Left lobe of liver (tissue), 2 donors: ENCODE data around the gene SCARF2. TPM values are rescaled to one million over a fixed set of nuclear protein-coding genes. Genes with fewer than 3 reads are reported as not detected.
"Not testable (repeated sequence)": the region's sequence is repeated elsewhere in the genome, so short reads cannot be mapped to it uniquely, and the experiment has no call there.

ENCODE experiments used
- ATAC-seq: fragments of 200-7000 bp; cut with Tn5 transposase; one replicate; pipeline ENCODE4 v1.9.1; 2020; ENCODE audit warnings: mild to moderate bottlenecking, moderate library complexity
- DNase-seq: peaks from one replicate; pipeline ENCODE4 v3.0.0-alpha.2; 2020; ENCODE audit warnings: low spot score
- total RNA-seq: library from RNA; stranded (reverse); gene quantifications from one replicate; pipeline ENCODE4 v1.2.1, GENCODE V29; 2021
- donor health status: DM: no; HTN: no; CAD: no; lungs with moderate emphysema.
- donor health status: DM: no; HTN: yes; CAD: no.

Gene SCARF2
- total RNA-seq, 1 donor from 2014 or later, result 2.2 TPM

DNA sequence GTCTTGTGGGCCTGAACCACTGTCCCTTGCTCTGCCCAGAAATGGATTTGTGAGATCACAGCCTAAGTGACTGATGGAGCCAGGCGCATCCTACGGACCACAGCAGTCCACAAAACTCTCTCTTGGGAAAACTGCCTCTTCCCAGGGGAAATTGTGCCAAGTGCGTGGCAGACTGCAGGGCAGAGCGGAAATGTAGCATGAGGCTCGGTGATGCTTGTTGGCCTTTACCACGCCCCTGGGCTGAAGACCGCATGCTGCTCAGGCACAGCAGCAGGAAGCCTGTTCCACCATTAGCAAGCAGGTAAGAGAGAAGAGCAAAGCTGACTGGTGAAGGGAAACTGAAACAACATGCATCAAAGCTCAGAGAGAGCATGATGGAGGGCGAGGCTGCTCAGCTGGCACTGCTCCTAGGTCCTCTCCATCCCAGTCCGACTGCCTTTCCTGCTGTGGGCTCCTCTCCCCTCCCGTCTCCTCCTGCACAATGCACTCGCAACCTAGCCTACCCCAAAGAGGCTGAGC lies 26.5 kb upstream of the SCARF2 start:
- no peak for DNase-seq
- no peak for ATAC-seq

- ATAC-seq, result peak; percentile 27
- DNase-seq, result no peak
Measured at GRCh38 chr22:20463324-20464095, 25.9 kb upstream of the SCARF2 start.

GRCh38 chr22:20459862-20460261 lies 22.2 kb upstream of the SCARF2 start:
- ATAC-seq, result no peak
- no peak for DNase-seq

DNA sequence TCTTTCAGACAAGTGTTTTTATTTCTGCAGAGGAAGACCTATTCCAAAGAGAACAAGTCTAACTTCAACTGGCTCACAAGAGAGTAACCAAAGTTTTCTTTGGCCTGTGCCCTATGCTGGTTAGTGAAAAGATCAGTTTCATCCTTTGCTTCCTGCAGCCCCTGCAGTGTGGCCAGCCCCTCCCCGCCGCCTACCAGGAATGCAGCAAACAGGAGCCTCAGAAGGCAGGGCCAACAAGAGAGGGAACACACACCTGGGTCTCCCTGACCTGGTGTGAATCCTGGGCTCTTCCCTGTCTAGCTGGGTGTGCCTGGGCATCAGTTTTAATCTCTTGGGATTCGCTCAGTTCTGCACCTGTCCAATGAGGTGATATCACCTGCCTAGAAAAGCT lies 21.5 kb upstream of the SCARF2 start:
- DNase-seq (no peak), ATAC-seq (no peak)

DNA sequence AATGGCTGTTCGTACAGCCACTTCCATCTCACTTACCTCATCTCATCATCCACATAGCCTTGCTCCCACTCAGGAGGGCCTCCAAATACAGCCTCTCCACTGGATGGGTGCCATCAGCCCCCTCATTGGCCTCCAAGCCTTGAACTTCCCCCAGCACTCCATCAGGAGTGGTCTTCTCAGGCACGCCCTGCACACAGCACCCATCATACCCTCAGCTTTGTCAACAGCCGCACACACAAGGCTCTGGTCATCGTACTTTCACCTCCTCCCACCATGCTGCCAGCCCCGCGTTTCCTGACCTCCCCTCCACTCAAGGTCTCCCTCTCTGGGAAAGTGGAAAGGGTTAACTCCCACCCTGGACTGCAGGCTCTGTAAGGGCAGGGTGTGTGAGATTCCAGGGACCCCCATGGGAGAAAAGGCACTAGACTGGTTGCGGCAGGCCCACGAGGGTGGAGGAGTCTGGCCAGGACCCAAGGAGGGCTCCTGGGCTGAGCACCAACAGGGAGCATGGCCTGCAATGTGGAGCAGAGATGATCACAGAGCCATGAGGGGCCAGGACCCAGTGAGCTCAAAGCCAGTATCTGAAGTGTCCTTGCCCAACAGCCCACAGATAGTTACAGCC lies 21.0 kb upstream of the SCARF2 start:
- DNase-seq (no peak), ATAC-seq (no peak)

DNA sequence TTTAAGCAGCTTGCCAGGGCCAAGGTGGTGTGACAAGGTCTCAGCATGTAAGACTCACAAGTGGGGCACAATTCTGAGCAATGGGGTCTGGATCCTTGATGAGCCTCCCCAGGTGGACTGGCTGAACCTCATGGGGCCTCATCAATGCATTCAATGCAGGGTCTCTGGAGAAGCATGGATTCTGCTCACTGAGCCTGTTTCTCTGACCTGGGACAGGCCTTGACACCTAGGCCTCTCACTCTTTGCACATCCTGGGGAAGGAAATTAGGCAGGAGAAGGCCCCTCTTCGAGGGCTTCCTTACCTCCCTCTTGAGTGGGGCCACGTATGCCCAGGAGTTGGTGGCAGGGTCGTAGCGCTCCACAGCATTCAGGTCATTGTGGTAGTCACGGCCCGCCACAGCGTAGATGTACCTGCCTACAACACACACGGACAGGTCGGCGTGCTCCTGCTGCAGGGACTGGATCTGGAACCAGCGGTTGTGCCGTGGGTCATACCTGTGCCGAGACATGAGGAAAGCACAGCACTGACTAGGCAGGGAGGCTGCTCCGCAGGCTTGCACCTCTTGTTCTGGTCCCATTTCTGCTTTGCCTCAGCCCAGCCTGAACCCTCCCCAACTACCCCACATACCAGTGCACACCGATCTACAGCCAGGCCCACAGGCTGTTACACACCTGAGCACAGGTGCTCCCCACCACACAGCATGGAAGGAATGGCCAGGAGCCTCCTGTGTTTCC lies 20.0 kb upstream of the SCARF2 start:
- DNase-seq (no peak), ATAC-seq (no peak)

- ATAC-seq (no peak), DNase-seq (no peak)
Measured at GRCh38 chr22:20456722-20457076, 19.1 kb upstream of the SCARF2 start.

GRCh38 chr22:20456064-20456721 lies 18.6 kb upstream of the SCARF2 start:
- ATAC-seq (peak; percentile 93), DNase-seq (peak; percentile 66)

DNA sequence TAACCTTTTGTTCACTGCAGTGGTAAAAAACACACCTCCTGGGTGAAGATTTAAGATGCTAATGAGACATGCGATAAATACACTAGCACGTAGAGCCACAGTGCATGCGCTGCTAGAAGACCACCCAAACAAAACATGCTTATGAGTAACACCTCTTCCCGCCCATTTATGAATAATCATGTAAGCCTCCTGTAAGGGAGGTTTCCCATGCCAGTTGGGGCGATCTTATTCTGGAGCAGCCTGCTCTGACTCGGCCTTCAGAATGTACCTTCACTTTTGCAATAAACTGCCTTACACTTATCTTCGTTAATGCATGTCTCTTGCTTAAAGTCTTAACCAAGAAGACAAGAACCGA lies 18.1 kb upstream of the SCARF2 start:
- ATAC-seq, result no peak
- no peak for DNase-seq

GRCh38 chr22:20453222-20453621 lies 15.6 kb upstream of the SCARF2 start:
- DNase-seq, result no peak
- ATAC-seq, result no peak

GRCh38 chr22:20451920-20452319 lies 14.3 kb upstream of the SCARF2 start:
- no peak for ATAC-seq

GRCh38 chr22:20451129-20451778 lies 13.6 kb upstream of the SCARF2 start:
- not testable (repeated sequence) for DNase-seq, ATAC-seq

More at GRCh38 chr22:20451920-20452319, 14.3 kb upstream of the SCARF2 start:
- no peak for DNase-seq

- DNase-seq (no peak), ATAC-seq (no peak)
Measured at GRCh38 chr22:20450551-20450906, 12.9 kb upstream of the SCARF2 start.

GRCh38 chr22:20449819-20450550 lies 12.4 kb upstream of the SCARF2 start:
- ATAC-seq, result no peak
- no peak for DNase-seq

DNA sequence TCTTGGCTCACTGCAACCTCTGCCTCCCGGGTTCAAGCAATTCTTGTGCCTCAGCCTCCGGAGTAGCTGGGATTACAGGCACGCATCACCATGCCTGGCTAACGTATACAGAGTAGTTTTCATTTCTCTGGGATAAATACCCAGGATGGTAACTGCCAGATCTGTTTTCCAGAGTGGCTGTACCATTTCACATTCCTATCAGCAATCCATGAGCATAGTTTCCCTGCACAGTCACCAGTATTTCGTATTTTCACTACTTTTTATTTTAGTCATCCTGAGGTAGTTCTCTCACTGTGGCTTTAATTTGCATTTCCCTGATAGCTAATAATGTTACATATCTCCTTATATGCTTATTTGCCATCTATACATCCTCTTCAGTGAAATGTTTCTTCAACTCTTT lies 11.0 kb upstream of the SCARF2 start:
- ATAC-seq, result no peak

GRCh38 chr22:20446383-20446970 lies 8.9 kb upstream of the SCARF2 start:
- DNase-seq (no peak), ATAC-seq (no peak)

More for the DNA sequence above, 11.0 kb upstream of the SCARF2 start:
- no peak for DNase-seq

DNA sequence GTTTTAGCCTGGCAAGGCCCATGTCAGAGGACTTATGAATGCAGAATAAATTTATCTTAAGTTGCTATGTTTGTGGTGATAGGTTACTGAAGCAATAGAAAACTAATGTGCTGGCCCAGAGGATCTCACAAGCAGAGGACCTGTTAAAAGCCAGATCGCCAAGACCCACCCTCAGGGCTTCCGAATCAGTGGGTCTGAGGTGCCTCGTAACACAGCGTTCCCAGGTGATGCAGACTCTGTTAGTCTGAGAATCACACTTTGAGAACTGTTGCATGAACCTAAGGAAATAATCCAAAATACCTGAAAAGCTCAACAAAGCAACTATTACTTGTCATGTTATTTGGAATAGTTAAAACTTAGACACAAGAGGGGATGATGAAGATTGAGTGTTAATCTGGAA lies 6.7 kb upstream of the SCARF2 start:
- DNase-seq (no peak), ATAC-seq (no peak)

- DNase-seq, result no peak
- no peak for ATAC-seq
Measured at GRCh38 chr22:20442485-20443284, 5.1 kb upstream of the SCARF2 start.
